KBM-7 (cell line): ENCODE measurements around the gene CCRL2.
"Not testable (repeated sequence)": the region's sequence is repeated elsewhere in the genome, so short reads cannot be mapped to it uniquely, and the experiment has no call there.

Experiments used
- DNase-seq: peaks from one replicate; pipeline ENCODE4 v3.0.0-alpha.2; 2015
- in situ Hi-C: fragments of 300-500 bp; cut with MboI; formaldehyde crosslinking; loops from 2 replicates; pipeline ENCODE4 v1.14.3; 2020; ENCODE audit warnings: low sequenced_read_pairs, low pct_unique_long_range_greater_than_20kb, mixed read lengths

Gene CCRL2

DNA sequence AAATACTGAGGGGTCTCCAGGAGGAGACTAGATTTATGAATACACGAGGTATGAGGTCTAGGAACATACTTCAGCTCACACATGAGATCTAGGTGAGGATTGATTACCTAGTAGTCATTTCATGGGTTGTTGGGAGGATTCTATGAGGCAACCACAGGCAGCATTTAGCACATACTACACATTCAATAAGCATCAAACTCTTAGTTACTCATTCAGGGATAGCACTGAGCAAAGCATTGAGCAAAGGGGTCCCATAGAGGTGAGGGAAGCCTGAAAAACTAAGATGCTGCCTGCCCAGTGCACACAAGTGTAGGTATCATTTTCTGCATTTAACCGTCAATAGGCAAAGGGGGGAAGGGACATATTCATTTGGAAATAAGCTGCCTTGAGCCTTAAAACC, 31.8 kb upstream of the CCRL2 start:
- in situ Hi-C loops, result loop anchor here (10.0 kb wide), 2 partner anchors 160 to 290 kb away; no protein-coding TSS in a partner anchor
- no peak for DNase-seq

DNA sequence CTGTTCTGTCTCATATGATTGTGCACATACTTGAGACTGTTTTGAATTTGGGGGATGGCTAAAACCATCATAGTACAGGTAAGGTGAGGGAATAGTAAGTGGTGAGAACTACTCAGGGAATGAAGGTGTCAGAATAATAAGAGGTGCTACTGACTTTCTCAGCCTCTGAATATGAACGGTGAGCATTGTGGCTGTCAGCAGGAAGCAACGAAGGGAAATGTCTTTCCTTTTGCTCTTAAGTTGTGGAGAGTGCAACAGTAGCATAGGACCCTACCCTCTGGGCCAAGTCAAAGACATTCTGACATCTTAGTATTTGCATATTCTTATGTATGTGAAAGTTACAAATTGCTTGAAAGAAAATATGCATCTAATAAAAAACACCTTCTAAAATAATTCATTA, 31.2 kb upstream of the CCRL2 start:
- DNase-seq, result no peak
- in situ Hi-C loops, result loop anchor here (10.0 kb wide), 2 partner anchors 161 to 291 kb away; no protein-coding TSS in a partner anchor

DNA sequence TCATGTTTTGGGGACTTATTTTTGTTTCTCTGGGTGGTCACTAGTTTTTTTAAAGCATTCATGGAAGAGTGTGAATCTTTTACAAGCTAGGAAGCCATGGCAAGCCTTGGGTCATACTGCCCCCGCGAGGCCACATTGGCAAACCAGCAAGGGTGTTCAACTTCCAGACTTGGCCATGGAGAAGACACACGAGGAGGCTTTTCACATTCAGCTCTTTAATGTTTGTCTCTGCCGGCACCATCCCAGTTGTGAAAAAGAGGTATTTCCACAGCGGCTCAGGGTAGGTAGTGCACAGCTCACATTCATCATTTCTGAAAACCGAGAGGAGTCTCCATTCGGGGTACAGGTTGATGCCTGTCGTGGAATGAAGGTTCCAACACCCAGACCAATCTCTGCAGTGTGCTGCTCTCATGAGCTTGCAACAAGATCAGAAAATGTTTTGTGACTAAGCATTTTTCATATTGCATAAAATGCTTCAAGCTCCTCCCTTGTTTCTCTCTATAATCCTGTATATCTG, 28.6 kb upstream of the CCRL2 start:
- in situ Hi-C loops, result loop anchor here (10.0 kb wide), 2 partner anchors 164 to 294 kb away; no protein-coding TSS in a partner anchor

DNA sequence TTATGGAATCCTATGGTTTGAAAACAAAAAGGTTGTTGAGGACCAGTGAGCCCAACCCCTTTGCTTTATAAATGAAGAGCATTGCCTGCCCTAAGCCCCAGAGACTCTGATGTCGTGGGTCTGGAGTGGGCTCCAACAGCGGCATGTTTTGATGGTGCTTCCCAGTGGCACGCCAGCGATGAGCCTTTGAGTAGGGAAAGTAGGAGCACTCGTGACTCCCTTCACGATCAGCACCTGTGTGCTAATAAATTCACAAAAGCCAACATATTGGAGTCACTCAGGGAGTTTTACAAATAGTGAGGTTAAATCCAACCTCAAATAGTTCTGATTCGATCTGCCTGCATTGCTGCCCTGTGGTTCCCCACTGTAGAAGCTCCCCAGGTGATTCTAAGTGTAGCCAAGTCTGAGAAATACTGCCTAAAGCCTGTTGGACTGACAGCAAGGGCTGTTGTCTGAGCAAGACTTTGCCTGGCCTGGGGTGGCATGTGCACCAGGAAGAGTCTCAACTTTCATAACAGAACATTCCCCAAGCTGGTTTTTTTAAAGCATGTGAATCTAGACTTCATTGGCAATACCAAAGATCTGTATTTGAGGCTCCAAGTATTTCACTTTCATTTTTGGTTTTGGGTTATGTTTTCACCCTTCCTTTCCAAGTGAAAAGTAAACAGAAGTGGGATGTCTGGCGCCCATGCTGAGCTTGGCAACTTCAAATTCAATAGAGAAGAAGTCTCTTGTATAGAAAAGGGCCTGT, 26.4 kb upstream of the CCRL2 start:
- in situ Hi-C loops, result no loop called here
- DNase-seq, result no peak

More for the DNA sequence above, 28.6 kb upstream of the CCRL2 start:
- DNase-seq, result peak; percentile 63

DNA sequence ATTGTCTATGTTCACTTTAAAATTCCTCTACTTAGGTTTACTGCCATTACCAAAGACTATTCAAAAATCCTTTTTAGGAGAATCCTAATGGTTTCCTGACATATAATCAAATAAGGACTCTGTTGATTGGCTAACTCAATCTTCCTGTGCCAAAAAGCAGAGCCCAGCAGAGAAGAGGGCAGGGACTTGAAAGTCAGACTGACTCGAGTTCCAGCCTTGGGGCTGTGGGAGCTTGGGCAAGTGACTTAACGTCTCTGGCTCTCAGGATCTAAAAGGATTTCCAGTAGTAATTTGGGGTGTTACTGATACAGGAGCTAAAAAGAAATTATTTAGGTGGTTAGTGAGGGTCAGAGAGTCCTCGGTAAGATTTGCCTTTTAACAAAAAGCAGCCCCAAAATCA, 25.4 kb upstream of the CCRL2 start:
- in situ Hi-C loops, result no loop called here
- no peak for DNase-seq

DNA sequence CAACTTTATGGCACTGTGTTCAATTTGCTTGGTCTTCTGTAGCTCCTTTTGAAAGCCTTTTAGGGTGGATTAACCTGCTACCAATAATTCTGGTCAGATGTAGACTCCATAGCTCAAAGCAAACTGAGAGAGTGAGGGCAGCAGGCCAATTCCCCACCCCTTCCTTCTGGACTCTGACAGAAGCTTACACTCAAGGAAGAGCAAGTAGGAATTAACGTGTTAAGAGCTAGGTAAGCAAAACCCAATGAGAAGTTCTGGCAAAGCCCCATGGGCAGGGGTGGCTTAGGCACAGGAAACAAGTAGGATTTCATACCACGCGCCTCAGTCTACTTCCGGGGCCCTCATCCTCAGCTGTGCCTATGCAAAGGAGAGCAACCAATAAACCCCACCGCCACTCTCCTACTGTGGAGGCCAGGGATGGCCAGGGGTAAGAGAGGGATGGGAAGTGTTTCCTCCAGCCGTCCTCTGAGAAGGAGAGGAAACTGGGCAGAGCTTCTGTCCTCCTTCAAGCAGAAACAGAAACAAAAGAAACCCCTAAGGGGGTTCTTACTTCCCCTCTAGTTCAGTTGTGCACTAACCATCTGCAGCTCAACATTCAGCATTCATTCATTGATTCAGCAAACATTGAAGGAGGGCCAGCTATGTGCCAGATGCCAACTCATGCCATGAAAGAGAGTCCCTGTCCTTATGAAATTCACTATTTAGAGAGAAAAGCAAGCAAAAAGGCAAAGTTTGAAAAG, 23.7 kb upstream of the CCRL2 start:
- in situ Hi-C loops, result no loop called here
- DNase-seq, result no peak

DNA sequence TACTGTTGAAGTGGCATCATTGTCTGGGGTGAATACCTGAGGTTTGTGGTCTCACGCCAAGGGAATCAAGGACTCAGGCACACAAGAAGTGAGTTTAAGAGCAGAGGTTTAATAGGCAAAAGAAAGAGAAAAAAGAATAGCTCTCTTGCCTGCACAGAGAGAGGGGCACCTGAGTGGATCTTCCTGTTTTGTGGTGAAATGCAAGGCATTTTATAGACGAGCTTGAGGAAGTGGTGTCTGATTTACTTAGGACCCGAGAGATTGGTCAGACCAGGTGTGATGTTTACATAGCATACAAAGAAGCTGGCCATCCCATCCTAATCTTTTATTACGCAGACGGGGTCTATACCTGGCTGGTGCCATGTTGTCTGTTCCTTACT, 23.1 kb upstream of the CCRL2 start:
- in situ Hi-C loops, result no loop called here
- DNase-seq, result no peak

DNA sequence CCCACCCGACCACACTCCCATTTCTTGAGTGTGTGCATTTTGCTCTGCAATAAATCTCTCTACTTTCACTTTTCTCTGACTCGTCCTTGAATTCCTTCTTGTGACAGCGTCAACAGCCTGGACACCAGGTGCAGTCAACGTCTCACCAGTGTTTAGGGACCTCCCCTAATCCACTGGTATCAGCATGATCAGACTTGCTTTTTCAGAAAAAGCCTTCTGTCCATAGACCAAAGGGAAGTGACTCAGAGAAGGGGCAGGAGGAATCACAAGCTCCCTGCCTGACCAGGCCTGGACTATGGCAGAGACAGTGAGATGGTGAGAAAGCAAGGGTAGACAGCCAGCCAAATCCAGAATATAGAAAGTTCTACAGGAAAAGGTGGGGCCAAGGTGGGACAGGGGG, 20.9 kb upstream of the CCRL2 start:
- in situ Hi-C loops, result no loop called here
- no peak for DNase-seq

DNA sequence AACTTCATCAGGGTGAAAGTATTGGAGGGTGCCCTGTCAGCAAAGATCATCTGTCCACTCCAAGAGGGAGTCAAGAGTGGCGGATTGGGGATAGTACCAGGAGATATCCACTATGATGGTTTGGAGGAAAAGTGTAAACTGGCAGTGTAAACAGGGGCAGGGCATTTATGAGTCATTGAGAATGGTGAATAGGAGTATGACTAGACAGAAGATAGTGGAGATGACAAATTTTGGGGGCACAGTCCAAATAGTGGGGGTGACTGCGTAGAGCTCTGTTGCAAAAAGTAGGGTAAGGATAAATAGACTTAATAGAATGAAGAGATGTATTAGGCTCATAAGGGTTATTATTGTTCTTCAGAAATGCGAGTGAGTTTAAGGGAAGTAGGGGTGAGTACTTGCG, 18.2 kb upstream of the CCRL2 start:
- DNase-seq, in situ Hi-C loops: not testable (repeated sequence)

DNA sequence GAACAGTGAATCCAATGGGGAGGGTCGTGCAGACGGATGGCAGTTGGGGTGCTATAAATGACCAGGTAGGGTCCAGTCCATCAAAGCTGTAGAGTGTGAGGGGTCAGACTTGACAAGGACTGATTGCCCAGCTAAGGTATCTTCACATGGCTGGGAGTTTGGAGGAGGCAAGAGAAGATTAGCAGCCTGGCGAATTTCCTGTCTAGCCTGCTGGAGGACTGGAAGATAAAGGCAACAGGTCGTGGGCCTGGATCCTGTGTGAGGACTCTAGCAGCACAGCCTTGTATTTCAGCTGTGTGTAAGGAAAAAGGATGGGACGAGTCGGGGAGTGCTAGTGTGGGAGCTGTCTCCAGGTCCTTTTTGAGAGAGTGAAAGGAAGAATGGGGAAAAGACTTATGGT, 17.8 kb upstream of the CCRL2 start:
- in situ Hi-C loops, result no loop called here

DNA sequence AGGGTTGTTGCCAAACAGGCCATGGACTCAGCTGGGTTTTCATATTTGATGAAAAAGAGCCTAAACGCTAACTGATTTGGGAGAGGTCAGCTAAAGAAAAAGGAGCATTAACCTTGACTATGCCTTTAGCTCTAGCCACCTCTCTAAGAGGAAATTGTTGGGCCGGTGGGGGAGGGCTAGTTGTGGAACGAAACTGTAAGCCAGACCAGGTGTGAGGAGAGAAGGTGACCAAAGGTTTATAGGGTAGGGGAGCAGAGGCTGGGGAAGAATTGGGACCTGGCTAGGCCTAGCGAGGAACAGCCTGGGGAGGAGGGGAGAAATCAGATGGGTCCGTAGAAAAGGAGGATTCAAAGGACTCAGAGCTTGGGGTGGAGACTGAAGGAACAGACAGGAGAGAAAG, 15.5 kb upstream of the CCRL2 start:
- in situ Hi-C loops, DNase-seq: not testable (repeated sequence)

More for the DNA sequence above, 17.8 kb upstream of the CCRL2 start:
- no peak for DNase-seq

DNA sequence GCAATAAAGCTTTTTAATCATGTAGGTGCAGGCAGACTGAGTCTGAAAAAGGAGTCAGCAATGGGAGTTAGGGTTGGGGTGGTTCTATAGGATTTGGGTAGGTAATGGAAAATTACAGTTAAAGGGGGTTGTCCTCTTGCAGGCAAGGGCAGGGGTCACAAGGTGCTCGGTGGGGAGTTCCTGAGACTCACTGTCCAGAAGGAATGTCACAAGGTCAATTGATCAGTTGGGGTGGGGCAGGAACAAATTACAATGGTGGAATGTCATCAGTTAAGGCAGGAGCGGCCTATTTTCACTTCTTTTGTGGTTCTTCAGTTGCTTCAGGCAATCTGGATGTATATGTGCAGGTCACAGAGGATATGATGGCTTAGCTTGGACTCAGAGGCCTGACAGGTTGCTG, 14.0 kb upstream of the CCRL2 start:
- no peak for DNase-seq
- in situ Hi-C loops, result no loop called here

DNA sequence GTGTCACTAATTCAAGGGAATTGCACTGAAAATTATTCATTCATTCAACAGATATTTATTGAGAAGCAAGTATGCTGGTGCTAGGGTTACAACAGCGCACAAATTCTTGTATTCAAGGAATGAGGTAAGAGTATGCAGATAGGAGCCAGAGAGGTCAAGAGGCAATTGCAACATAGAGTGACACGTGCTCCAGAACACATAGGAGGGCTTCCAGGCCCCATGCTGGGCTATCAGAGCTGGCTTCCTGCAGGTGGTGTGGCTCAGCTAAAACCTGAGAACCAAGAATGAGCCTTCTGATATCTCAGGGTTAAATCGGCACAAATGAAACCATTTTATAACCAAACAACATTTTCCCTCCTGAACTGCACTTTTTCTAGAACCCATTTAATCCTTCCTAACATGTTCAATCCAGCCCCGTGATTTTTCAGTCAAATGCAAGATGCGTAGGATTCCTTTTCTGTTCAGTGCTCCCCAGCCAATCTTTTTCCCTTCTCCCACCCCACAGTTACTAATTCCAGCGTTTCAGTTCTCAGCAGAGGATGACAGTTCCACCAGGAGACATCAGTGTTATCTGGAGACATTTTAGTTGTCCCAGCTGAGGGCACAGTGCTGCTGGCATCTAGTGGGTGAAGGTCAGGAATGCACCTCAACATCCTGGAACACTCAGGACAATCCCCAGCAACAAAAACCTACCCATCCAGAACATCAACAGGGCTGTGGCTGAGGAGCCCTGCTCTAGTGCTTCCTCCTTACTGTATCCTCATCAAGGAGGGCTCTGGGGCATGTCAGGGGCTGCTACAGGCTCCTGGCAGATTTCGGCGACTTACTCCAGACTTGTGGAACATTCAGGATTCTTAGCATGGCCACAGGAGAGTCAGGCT, 13.3 kb upstream of the CCRL2 start:
- peak; percentile 56 for DNase-seq
- in situ Hi-C loops, result no loop called here

DNA sequence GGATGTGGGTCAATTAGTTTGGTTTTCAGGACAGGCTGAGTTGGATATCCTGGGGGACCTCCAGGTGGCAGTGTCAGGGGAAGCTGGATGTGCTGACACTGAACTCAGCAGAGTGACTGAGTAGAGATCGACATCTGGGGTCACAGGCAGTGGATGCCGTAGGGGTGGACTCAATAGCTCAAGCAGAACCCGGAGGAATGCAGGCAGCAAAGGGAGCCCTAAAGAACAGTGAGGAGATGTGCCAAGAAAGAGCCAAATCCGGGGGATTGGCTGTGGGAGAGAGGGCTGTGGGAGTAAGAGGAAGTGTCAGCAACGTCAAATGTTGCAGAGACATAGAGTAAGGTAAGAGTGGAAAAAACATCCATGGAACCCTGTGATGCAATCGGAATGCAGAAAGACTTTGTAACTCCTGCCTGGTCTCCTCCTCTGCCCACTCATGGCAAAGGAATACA, 11.8 kb upstream of the CCRL2 start:
- peak; percentile 74 for DNase-seq
- in situ Hi-C loops, result no loop called here

DNA sequence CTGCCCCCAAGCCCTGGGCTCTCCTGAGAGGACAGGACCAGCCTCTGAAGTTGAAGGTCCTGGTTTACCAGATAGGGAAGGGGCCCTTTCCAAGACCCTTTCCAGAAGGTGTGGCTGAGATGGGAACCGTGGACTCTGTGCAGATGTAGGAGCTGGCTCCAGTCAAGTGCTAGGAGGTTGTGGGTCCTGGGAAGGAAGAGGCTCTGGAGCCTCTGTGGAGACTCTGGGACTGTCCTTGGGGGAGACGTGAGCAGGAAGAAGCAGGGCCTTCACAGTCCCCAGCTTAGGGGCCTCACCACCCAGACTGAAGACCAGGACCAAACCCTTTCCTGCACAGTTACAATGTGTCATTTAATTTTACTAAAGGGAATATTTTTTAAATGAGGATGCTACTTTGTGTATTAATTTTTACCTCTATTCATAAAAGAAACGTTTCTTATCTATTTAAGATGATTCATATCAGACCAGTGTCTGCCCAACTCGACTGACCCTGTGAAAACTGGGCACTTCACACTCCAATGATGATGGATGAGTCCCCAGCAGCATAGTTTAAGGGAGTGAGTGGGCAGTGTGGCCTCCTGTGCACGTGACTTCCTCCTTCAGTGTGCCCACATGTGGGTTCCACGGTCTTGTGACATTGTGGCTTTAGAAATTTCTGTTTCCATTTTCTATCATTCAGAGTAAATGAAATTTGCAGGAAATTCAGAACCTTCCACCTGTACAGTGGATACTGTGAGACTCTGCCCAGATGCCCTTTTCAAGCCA, 11.1 kb upstream of the CCRL2 start:
- DNase-seq, result peak; percentile 41
- in situ Hi-C loops, result no loop called here

DNA sequence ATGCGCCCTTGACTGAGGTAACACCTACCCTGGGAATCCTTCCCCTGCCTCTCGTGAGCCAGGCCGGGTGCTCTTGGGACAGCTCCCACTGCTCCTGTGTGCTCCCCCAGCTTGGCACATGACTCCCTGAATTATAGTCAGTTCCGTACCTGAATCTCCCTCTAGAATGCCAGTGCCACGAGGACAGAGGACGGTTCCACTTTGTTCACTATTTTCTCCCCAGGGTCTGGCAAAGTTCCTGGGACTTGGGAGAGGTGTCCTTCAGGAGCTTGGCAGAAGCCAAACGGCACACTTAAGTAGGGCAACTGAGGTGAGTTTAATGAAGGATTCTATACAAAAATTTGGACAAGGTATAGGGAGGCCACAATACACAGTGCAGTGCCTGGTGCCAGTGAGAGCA, 9.9 kb upstream of the CCRL2 start:
- DNase-seq, result no peak
- in situ Hi-C loops, result no loop called here

DNA sequence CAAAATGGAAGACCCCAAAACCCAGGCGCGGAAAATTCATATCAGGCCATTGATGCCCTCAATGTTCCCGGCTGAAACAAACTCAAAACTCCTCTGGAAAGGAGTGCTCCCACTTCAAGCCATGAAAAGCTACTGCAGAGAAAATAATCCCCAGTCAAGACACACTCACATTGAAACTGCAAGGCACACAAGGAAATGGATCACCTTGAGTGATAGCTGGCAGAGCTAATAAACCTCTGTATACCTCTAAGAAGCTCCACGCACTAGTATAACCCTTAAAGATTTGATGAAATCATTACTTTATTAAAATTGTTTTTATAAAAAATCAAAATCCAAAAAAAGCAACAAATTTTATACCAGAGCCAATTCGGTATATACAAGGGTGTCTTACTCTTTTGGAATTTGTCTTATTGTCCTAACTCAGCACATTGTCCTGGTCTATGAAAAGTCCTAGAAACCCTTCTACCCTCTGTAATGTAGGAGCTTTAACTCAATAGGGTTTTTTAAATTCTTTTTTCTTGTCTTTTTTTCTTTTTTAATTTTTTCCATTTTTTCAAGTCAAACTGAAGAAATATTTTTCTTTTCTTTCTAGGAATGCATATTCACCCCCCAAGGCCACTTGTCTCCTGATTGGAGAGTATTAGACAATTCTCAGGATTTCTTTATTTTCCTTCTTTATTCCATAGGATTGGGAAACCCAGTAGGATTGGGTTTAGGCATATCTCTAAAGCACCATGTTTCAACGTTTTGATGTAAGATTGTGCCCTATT, 8.7 kb upstream of the CCRL2 start:
- DNase-seq, result no peak
- in situ Hi-C loops, result no loop called here

DNA sequence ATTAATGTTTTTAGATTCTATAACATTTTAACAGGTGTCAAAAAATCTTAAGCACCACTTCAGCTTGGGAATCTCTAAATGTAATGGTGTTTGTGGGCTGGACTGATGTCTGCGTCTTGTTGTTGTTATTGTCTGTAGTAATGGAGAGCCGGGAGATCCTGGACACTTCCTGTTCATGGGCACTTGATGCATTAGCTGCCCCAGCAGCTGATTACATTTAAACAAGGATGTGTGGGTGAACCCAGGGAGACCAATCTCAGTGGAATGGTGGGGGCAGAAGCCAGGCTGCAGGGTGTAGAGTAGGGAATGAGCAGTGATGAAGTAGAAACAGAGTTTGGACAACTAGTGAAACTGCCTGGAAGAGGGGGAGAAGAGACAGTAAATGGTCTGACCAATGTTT, 8.0 kb upstream of the CCRL2 start:
- in situ Hi-C loops, result no loop called here
- DNase-seq, result no peak
